A549 treated with Mapracorat at 1 μM for 4 hours (cell line): ENCODE data around the gene STK36. TPM values are rescaled to one million over a fixed set of nuclear protein-coding genes. Genes with fewer than 3 reads are reported as not detected.

Experiments
- total RNA-seq: library from RNA; stranded (reverse); fragments of 200-300 nt; extraction: Qiagen RNA extraction; gene quantifications from 5 replicates; pipeline ENCODE4 v1.2.3, GENCODE V29; 2022

STK36 gene, protein sequence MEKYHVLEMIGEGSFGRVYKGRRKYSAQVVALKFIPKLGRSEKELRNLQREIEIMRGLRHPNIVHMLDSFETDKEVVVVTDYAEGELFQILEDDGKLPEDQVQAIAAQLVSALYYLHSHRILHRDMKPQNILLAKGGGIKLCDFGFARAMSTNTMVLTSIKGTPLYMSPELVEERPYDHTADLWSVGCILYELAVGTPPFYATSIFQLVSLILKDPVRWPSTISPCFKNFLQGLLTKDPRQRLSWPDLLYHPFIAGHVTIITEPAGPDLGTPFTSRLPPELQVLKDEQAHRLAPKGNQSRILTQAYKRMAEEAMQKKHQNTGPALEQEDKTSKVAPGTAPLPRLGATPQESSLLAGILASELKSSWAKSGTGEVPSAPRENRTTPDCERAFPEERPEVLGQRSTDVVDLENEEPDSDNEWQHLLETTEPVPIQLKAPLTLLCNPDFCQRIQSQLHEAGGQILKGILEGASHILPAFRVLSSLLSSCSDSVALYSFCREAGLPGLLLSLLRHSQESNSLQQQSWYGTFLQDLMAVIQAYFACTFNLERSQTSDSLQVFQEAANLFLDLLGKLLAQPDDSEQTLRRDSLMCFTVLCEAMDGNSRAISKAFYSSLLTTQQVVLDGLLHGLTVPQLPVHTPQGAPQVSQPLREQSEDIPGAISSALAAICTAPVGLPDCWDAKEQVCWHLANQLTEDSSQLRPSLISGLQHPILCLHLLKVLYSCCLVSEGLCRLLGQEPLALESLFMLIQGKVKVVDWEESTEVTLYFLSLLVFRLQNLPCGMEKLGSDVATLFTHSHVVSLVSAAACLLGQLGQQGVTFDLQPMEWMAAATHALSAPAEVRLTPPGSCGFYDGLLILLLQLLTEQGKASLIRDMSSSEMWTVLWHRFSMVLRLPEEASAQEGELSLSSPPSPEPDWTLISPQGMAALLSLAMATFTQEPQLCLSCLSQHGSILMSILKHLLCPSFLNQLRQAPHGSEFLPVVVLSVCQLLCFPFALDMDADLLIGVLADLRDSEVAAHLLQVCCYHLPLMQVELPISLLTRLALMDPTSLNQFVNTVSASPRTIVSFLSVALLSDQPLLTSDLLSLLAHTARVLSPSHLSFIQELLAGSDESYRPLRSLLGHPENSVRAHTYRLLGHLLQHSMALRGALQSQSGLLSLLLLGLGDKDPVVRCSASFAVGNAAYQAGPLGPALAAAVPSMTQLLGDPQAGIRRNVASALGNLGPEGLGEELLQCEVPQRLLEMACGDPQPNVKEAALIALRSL (N-terminal part only)
- total RNA-seq = 9.1 to 12.7 TPM (median 12.4 TPM) in 5 replicates

DNA sequence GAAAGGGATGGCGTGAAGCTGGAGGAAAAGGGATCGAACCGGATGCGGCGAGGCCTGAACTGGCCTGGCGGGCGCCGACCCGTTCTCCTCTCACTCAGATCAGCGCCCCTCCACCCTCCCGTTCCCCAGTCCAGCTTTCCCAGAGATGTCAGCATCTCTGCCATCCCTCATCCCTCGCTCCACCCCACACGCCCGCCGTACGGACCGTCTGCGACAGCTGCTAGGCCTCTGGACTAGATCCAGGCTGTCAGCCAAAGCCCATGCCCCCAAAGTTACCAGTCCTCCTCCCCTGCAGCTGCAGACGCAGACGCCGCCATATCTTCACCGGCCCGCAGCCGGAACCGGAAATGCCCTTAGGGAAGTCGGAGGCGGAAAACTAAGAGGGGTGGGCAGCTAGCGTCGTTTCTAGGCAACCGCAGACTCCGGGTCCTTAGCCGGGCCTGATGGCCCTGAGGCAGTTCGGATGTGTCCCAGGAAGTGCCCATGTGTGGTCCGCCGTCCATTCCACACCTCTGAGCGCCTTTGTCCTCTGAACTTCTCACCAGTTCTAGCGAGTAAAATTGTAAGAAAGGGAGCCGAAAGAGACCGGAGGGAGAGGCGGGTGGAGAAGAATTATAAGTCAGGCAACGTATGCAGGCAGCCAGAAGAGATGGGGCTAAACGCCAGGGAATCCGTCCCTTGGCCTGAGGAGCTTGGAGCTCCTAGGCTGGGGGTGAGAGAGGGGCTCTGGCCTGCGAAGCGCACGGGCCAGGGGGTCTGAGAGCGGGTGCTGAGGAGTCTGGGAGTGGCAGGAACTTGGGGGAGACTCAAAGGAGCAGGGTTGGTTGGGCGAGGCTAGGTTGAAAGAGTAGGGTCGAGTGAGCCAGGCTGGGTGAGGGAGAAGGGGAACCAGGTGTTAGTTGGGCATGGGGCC is at the start of gene STK36, which contains the start of gene RNF25:
Gene STK36, plus strand, starts transcription at position 433 of the 913 bp plus-strand sequence. CDS start 744 bp downstream, outside the sequence.
Gene RNF25, minus strand, starts transcription at position 349 of the 913 bp plus-strand sequence. Its CDS starts 32 bp downstream, at position 317.

DNA sequence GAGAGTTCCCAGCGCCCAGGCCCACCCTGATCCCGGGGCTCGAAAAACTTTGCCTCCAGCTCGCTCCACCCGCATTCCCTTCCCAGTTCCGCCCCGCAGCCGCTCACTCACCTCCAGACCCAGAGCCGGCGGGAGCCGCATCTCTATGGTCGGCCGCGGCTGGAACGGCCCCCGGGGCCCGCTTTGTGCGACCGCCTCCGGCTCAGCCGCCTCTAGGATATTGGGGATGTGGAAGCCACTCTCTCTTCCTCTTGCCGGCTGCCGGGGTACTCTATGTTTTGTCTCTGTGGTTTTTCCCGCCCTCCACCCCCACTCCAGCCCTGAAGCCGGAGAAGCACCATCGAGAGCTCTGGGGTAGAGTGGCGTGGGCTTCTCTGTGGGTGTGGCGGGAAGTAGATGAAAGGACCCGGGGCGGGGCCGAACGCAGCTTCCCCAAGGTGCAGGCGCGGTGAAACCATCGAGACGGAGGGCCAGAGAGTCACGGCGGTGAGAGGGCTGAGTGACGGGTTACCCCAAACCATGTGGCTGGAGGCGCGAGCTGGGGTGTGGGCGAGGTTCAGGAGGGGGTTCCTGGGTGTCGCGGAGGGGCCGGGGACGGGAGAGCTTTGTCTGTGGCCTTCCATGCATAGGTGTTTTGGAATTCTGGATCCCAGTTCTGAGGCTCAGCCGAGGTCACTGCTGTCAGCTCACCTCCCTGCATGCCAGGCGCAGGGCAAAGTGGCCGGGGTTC is 12.5 kb upstream of the STK36 start, which contains the start of the genes BCS1L and ZNF142:
Gene BCS1L, plus strand, starts transcription at position 426 of the 730 bp plus-strand sequence. CDS start 1,305 bp downstream, outside the sequence.
Gene ZNF142, minus strand, starts transcription at position 366 of the 730 bp plus-strand sequence. CDS start 3,194 bp downstream, outside the sequence.

DNA sequence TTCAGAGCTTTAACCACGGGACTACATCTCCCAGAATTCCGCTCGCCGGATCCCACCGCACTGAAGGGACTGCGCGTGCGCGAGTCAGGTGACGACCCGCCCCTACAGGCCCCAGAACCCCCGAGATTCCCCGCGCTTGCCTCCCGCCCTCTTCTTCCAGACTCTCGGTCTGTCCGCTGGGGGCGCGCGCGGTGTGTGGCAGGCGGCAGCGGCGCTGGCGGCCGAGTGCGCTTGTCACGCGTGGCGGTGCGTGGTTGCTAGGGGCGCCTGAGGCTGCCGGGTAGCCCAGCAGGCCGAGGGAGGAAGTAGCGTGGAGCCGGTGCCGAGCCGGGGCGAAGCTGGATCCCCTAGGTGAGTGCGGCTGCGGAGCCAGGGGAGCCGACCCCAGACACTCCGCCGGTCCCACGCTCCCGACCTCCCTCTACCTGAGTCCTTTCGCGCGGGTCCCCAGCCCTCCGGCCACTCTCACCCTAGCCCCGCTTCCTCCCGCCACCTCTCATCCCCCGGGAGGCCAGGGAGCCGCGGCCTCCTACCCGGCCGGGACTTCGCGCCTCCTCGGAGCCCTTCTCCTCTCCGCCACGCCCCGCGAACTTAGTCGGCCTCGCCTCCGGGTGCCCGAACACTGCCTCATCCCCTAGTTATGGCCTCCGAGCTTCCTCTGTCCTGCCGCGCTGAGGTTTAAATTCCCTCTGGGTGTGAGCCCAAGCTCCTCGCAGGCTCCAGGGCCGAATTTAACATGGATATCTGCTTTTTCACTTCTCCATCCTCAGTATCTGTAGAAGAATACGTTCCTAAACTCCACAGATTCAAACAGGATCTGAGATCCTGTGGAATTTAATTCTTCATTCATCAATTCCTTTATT is 39.0 kb downstream of the STK36 start, which contains the start of gene TTLL4:
Gene TTLL4, plus strand, starts transcription at position 149 of the 863 bp plus-strand sequence. CDS start 26,842 bp downstream, outside the sequence.

Other genes starting within 250 kb of the STK36 start
- 4.3 to 6.4 TPM (median 4.9 TPM) in 5 replicates for gene USP37, start 103.7 kb upstream of the STK36 start, total RNA-seq
- gene CNOT9, start 103.2 kb upstream of the STK36 start, total RNA-seq = 39.2 to 43.7 TPM (median 41.6 TPM) in 5 replicates
- gene PLCD4, start 64.2 kb upstream of the STK36 start, total RNA-seq = 0.29 to 0.56 TPM (median 0.39 TPM) in 5 replicates
- 12.7 to 19.0 TPM (median 17.1 TPM) in 5 replicates for gene ZNF142, start 12.5 kb upstream of the STK36 start, total RNA-seq
- 40.0 to 53.1 TPM (median 43.5 TPM) in 5 replicates for gene BCS1L, start 12.4 kb upstream of the STK36 start, total RNA-seq
- 50.2 to 55.3 TPM (median 51.5 TPM) in 5 replicates for gene RNF25, start 84 bp upstream of the STK36 start, total RNA-seq
- gene TTLL4, start 38.7 kb downstream of the STK36 start, total RNA-seq = 24.1 to 32.8 TPM (median 24.6 TPM) in 5 replicates
- 0.14 to 0.16 TPM (median 0.15 TPM) in 3 of 5 replicates, not detected in the others for gene CYP27A1, start 110.1 kb downstream of the STK36 start, total RNA-seq
- gene PRKAG3, start 159.7 kb downstream of the STK36 start, total RNA-seq = not detected in 5 replicates
- 0.12 to 0.29 TPM (median 0.19 TPM) in 5 replicates for gene WNT6, start 187.7 kb downstream of the STK36 start, total RNA-seq
- 0.10 to 0.16 TPM (median 0.12 TPM) in 4 of 5 replicates, not detected in the other for gene WNT10A, start 208.8 kb downstream of the STK36 start, total RNA-seq